Measurements from ENCODE around the gene ZNF12.
"Not testable (repeated sequence)": the region's sequence is repeated elsewhere in the genome, so short reads cannot be mapped to it uniquely, and the experiment has no call there.

DNA sequence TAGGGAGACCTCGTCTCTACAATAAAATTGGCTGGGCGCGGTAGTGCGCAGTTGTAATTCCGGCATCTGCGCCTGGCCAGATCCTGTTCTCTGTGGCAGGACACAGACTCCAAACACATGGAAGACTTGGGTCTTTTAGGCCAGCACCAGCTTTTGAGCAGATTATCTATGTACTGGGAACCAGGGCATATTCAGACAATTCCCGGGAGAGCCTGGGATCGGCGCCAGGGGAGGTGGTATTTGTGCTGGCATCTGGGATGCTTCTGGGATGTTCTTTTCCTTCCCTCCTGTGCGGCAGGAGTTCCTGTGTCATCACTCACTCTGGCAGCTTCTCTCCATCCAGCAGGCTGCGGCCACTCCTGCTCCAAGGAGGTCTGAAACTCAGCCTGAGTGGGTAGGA, 31.7 kb upstream of the ZNF12 start:
- TF ChIP-seq, protein P1, sequence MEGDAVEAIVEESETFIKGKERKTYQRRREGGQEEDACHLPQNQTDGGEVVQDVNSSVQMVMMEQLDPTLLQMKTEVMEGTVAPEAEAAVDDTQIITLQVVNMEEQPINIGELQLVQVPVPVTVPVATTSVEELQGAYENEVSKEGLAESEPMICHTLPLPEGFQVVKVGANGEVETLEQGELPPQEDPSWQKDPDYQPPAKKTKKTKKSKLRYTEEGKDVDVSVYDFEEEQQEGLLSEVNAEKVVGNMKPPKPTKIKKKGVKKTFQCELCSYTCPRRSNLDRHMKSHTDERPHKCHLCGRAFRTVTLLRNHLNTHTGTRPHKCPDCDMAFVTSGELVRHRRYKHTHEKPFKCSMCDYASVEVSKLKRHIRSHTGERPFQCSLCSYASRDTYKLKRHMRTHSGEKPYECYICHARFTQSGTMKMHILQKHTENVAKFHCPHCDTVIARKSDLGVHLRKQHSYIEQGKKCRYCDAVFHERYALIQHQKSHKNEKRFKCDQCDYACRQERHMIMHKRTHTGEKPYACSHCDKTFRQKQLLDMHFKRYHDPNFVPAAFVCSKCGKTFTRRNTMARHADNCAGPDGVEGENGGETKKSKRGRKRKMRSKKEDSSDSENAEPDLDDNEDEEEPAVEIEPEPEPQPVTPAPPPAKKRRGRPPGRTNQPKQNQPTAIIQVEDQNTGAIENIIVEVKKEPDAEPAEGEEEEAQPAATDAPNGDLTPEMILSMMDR (IDR thresholded peaks at IDR 0.05), result not testable (repeated sequence)
- TF ChIP-seq POLR2A (IDR thresholded peaks at IDR 0.05), result not testable (repeated sequence)
